A549 (cell line): ENCODE results near the gene CCDC85A. TPM values are rescaled to one million over a fixed set of nuclear protein-coding genes. Genes with fewer than 3 reads are reported as not detected.
A peak's percentile ranks its signal among the peaks of the same experiment; 100 is the strongest.

ENCODE experiments used
- ATAC-seq, 2 experiments: fragments of 200-7000 bp in 1 of 2; fragments of >200 bp in 1 of 2; cut with Nextera tagmentation in 1 of 2; cut with Tn5 transposase in 1 of 2; 3 replicates each; pipeline versions ENCODE4 v1.8.0 to v1.9.1; 2018 to 2020; ENCODE audit warnings: mild to moderate bottlenecking in 1 of 2, moderate library complexity in 1 of 2
- CTCF ChIA-PET: fragments of 300-600 bp; sonication (Branson Sonifier 250); formaldehyde crosslinking; extraction: SDS; loops from one replicate; lab custom pipeline; 2021; ENCODE audit warnings: antibody characterized with exemption, inconsistent platforms; lab: Yijun Ruan, JAX
- POLR2A ChIA-PET: fragments of 350-600 bp; formaldehyde crosslinking; extraction: SDS; loops from one replicate; lab custom pipeline; 2021; ENCODE audit warnings: antibody characterized with exemption, inconsistent platforms; lab: Yijun Ruan, JAX
- DNase-seq, 2 experiments: peaks; one replicate each; pipeline versions ENCODE4 v3.0.0 to v3.0.0-alpha.2; 2011 to 2016; ENCODE audit warnings: low read depth in 1 of 2, low spot score in 1 of 2
- FAIRE-seq: peaks from 2 replicates; lab custom pipeline; 2011; peaks lifted over from hg19 to GRCh38; lab: Jason Lieb, UNC
- H3K27ac ChIP-seq, 2 experiments: fragments of >200 bp; sonication (Bioruptor Twin); formaldehyde crosslinking; 3 replicates each; pipeline ENCODE4 v1.5.1; 2016 to 2017
- H3K4me1 ChIP-seq: fragments of >200 bp; sonication (Bioruptor Twin); formaldehyde crosslinking; 3 replicates; pipeline ENCODE4 v1.6.1; 2016
- H3K4me2 ChIP-seq: fragments of >200 bp; sonication (Bioruptor Twin); formaldehyde crosslinking; 3 replicates; pipeline ENCODE4 v1.6.1; 2016
- H3K4me3 ChIP-seq: fragments of >200 bp; sonication (Bioruptor Twin); formaldehyde crosslinking; 3 replicates; pipeline ENCODE4 v1.5.1; 2016
- H3K9me3 ChIP-seq: fragments of >200 bp; sonication (Bioruptor Twin); formaldehyde crosslinking; 3 replicates; pipeline ENCODE4 v1.6.1; 2016
- CBX8 ChIP-seq: fragments of 200-600 bp; sonication (generic); IDR thresholded peaks from 2 replicates; pipeline ENCODE4 v1.6.1; 2016
- CHD2 ChIP-seq: fragments of 150-350 bp; IDR thresholded peaks from 2 replicates; pipeline ENCODE4 v1.6.1; 2014; ENCODE audit warnings: low read length; ENCODE audit not compliant: partially characterized antibody
- EHF ChIP-seq: fragments of 250-450 bp; sonication (Bioruptor Pico); IDR thresholded peaks from 2 replicates; pipeline ENCODE4 v1.5.0; 2020; ENCODE audit warnings: mild to moderate bottlenecking
- ESRRA ChIP-seq: fragments of 150-350 bp; IDR thresholded peaks from 2 replicates; pipeline ENCODE4 v1.6.1; 2014; ENCODE audit warnings: mild to moderate bottlenecking, low read length, borderline replicate concordance
- FOSL2 ChIP-seq, 2 experiments: fragments of 450-650 bp in 1 of 2; fragments of >200 bp in 1 of 2; sonication (Bioruptor Twin) in 1 of 2; formaldehyde crosslinking; IDR thresholded peaks; 2 replicates each; pipeline versions ENCODE4 v1.5.0 to v1.6.1; 2016 to 2020; ENCODE audit warnings: mild to moderate bottlenecking in 1 of 2, moderate library complexity in 1 of 2
- GATA3 ChIP-seq: IDR thresholded peaks from 2 replicates; pipeline ENCODE4 v1.6.1; 2012; ENCODE audit warnings: borderline replicate concordance
- KDM5A ChIP-seq: fragments of 200-600 bp; sonication (generic); IDR thresholded peaks from 2 replicates; pipeline ENCODE4 v1.6.1; 2016; ENCODE audit warnings: antibody characterized with exemption, mild to moderate bottlenecking
- MAZ ChIP-seq: fragments of 150-350 bp; IDR thresholded peaks from 2 replicates; pipeline ENCODE4 v1.6.1; 2014; ENCODE audit warnings: antibody characterized with exemption, low read depth, low read length, borderline replicate concordance
- NPAS2 ChIP-seq: fragments of 250-450 bp; sonication (Bioruptor Pico); IDR thresholded peaks from 2 replicates; pipeline ENCODE4 v1.8.0; 2022; ENCODE audit warnings: mild to moderate bottlenecking, moderate library complexity, borderline replicate concordance
- POLR2A ChIP-seq: IDR thresholded peaks from 2 replicates; pipeline ENCODE4 v1.6.1; 2012; ENCODE audit warnings: mild to moderate bottlenecking, low read length
- RAD21 ChIP-seq, 2 experiments: fragments of >200 bp in 1 of 2; sonication (Bioruptor Twin) in 1 of 2; formaldehyde crosslinking in 1 of 2; IDR thresholded peaks in 1 of 2; conservative IDR thresholded peaks in 1 of 2; 2 replicates in 1 of 2; 3 replicates in 1 of 2; pipeline ENCODE4 v1.6.1; 2012 to 2018; ENCODE audit warnings: inconsistent platforms in 1 of 2
- ZNF302 ChIP-seq: fragments of 250-450 bp; sonication (Bioruptor Pico); IDR thresholded peaks from 2 replicates; pipeline ENCODE4 v1.9.0; 2021; ENCODE audit warnings: inconsistent platforms, mild to moderate bottlenecking, moderate library complexity
- WGBS: methylation state at CpG from one replicate; pipeline ENCODE4 v1.1.6; 2017; ENCODE audit errors: missing lambda C conversion rate; 5-methylcytosine and 5-hydroxymethylcytosine counted together
- polyA plus RNA-seq, 4 experiments: library from polyadenylated mRNA; depleted of rRNA in 3 of 4; stranded (reverse); fragments of >200 nt; fragmentation: RNase III in 1 of 4; extraction: RNeasy Plus Mini Kit Qiagen cat#74134 plus additional on column Dnase treatment in 1 of 4; gene quantifications; 2 replicates in 3 of 4; 3 replicates in 1 of 4; pipeline ENCODE4 v1.2.3, GENCODE V29; 2011 to 2017
- TF ChIP-seq, protein P1 (sequence below): IDR thresholded peaks from 2 replicates; pipeline ENCODE4 v1.6.1; 2012
- TF ChIP-seq, protein P2 (sequence below): IDR thresholded peaks from 2 replicates; pipeline ENCODE4 v1.6.1; 2012; ENCODE audit warnings: low read depth, borderline replicate concordance
- TF ChIP-seq, protein P3 (sequence below): fragments of 450-650 bp; IDR thresholded peaks from 2 replicates; pipeline ENCODE4 v1.6.1; 2014; ENCODE audit warnings: antibody characterized with exemption

CCDC85A gene
- polyA plus RNA-seq, 2 of the 4 experiments (the other 2 are of a cell fraction), result 0.05 to 0.30 TPM

DNA sequence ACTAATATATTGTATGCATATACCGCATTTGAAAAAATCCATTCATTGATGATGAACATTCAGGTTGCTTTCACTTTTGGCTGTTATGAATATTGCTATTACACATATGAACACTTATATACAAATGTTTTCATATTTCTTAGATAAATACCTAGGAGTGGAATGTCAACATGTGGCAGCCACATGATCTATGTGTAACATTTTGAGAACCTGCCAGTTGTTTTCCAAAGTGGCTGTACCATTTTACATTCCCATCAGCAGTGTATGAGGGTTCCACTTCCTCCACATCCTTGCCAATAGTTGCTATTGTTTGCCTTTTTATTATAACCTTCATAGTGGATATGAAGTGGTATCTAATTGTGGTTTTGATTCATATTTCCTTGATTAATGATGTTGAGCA is 40.5 kb downstream of the CCDC85A start:
- H3K4me1 ChIP-seq, result no peaks in the 10 kb centered on the region
- no peaks in the 10 kb centered on the region for H3K9me3 ChIP-seq
- FAIRE-seq (no peak), DNase-seq (no peak), ATAC-seq (no peak)
- H3K27ac ChIP-seq, result no peak overlapping the region
- CTCF ChIA-PET, result no interaction called here
- TF ChIP-seq ESRRA (no peak), GATA3 (no peak), KDM5A (no peak), NPAS2 (CRISPR knock-in tag) (no peak), EHF (CRISPR knock-in tag) (no peak), CBX8 (no peak), ZNF302 (CRISPR knock-in tag) (no peak), RAD21 (conservative IDR thresholded peaks at IDR 0.05 in 1 of 2, IDR thresholded peaks at IDR 0.05 in 1 of 2) (no peak)
- TF ChIP-seq, protein P1, sequence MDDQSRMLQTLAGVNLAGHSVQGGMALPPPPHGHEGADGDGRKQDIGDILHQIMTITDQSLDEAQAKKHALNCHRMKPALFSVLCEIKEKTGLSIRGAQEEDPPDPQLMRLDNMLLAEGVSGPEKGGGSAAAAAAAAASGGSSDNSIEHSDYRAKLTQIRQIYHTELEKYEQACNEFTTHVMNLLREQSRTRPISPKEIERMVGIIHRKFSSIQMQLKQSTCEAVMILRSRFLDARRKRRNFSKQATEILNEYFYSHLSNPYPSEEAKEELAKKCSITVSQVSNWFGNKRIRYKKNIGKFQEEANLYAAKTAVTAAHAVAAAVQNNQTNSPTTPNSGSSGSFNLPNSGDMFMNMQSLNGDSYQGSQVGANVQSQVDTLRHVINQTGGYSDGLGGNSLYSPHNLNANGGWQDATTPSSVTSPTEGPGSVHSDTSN, result no peak
- TF ChIP-seq, protein P2, sequence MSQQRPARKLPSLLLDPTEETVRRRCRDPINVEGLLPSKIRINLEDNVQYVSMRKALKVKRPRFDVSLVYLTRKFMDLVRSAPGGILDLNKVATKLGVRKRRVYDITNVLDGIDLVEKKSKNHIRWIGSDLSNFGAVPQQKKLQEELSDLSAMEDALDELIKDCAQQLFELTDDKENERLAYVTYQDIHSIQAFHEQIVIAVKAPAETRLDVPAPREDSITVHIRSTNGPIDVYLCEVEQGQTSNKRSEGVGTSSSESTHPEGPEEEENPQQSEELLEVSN, result no peak
- TF ChIP-seq, all 56 proteins: peak for 0
- POLR2A ChIA-PET, result no interaction called here
- Histone ChIP-seq H3K4me3 (no peak overlapping the region), H3K4me2 (no peak overlapping the region)
- 18% methylated on average over 1 of the region's 1 CpG for WGBS

DNA sequence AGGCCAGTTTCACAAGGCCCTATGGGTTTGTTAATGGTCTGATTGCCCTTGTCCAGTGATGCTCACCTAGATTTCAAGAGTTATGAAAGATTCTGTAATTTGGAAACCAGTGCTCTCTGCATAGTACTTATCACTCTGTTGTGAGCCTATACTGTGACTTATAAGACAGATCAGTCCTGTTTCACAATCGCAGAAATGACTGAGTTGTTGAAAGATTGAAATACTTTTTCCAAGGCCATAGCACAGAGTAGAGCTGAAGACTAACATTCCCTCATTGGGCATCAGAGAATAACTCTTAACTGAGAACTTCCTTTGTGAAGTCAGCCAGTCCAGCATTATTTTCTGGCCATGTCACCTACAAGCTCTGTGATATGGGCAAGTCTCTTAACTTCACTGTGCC is 44.0 kb downstream of the CCDC85A start:
- H3K4me3 ChIP-seq, result no peak overlapping the region
- ChIA-PET POLR2A (no interaction called here), CTCF (interaction anchor here (1.1 kb wide), 1 partner anchor 40 kb away, joined by 3 read pairs; no protein-coding TSS in a partner anchor)
- ATAC-seq, result no peak
- no peak overlapping the region for H3K27ac ChIP-seq
- no peaks in the 10 kb centered on the region for H3K4me1 ChIP-seq
- 36% methylated on average over 1 of the region's 1 CpG for WGBS
- FAIRE-seq, result no peak
- no peaks in the 10 kb centered on the region for H3K9me3 ChIP-seq
- no peak for DNase-seq
- H3K4me2 ChIP-seq, result no peak overlapping the region
- TF ChIP-seq MAZ (no peak), CHD2 (no peak)
- TF ChIP-seq, protein P3, sequence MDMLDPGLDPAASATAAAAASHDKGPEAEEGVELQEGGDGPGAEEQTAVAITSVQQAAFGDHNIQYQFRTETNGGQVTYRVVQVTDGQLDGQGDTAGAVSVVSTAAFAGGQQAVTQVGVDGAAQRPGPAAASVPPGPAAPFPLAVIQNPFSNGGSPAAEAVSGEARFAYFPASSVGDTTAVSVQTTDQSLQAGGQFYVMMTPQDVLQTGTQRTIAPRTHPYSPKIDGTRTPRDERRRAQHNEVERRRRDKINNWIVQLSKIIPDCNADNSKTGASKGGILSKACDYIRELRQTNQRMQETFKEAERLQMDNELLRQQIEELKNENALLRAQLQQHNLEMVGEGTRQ, result no peak

DNA sequence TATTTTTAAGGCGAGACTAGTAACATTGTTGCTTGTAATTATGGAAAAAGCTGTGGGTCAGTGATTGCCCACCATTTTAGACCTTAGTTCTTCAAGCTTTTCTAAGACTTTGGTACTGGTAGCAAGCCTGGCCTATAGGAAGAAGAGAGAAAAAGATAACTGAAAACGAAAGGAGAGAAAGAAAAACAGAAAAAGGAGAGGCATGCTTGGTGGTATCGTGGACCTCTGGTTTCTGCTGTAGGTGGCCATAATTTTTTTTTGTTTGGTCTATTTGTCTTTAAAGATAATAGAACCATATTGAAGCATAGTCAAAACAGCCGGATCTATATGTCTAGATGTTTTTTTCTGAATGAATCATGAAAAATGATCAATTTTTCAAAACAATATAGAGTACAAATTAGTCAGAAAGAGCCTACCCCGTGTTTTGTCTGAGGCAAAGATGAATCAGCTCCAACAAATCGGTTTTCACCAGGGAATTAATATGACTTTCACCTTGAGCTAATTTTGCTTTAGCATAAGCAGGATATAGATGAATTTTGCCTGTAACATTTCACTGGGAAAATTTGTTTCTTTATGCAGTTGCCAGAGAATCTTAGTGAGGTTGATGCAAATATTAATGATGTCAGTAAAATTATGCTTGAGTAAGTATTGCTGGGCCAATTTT is 45.7 kb downstream of the CCDC85A start:
- WGBS, result 13% methylated on average over 6 of the region's 6 CpGs
- DNase-seq (no peak), ATAC-seq (no peak)
- POLR2A ChIA-PET, result no interaction called here
- no peak overlapping the region for H3K27ac ChIP-seq
- H3K4me2 ChIP-seq, result no peak overlapping the region
- TF ChIP-seq FOSL2 (IDR thresholded peaks at IDR 0.05) (no peak), FOSL2 (CRISPR knock-in tag; IDR thresholded peaks at IDR 0.05) (no peak)
- TF ChIP-seq, all 56 proteins: peak for 0
- no peak overlapping the region for H3K4me3 ChIP-seq
- FAIRE-seq, result no peak
- H3K4me1 ChIP-seq, result no peaks in the 10 kb centered on the region
- CTCF ChIA-PET, result no interaction called here
- no peaks in the 10 kb centered on the region for H3K9me3 ChIP-seq

DNA sequence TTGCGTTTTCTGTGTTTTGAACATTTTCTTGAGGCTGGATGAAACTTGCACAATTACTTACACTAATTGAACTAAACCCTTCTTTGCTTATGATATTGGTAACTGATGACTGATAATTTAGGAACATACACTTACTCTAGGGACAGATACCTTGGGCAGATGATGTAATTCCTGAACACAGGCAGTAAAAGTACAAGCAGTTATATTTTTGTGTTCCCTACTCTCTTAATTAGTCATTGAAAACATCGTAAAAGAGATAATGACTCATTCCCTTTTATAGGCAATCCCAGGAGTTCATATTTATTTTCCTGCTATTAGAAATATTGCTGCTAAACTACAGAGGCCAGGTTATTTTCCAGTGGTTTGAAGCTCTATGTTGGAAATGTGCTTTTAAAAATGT is 46.4 kb downstream of the CCDC85A start:
- Histone ChIP-seq H3K4me1 (no peaks in the 10 kb centered on the region), H3K4me3 (no peak overlapping the region), H3K4me2 (no peak overlapping the region; the same call in 2 of the 3 replicates), H3K9me3 (no peaks in the 10 kb centered on the region), H3K27ac (no peak overlapping the region; a peak in 1 of 6 replicates)
- TF ChIP-seq FOSL2 (IDR thresholded peaks at IDR 0.05) (no peak), FOSL2 (CRISPR knock-in tag; IDR thresholded peaks at IDR 0.05) (peak; percentile 53), POLR2A (no peak)
- ATAC-seq, result no peak
- POLR2A ChIA-PET, result no interaction called here
- CTCF ChIA-PET, result no interaction called here
- 19% methylated on average over 2 of the region's 2 CpGs for WGBS
- DNase-seq, result no peak
- FAIRE-seq, result no peak
